Effector memory CD8-positive, alpha-beta T cell (primary cell): ENCODE data around the gene EDNRA.

Experiments used
- ATAC-seq: fragments of 150-1000 bp; cut with Tn5 transposase; replicated peaks from 2 replicates; pipeline ENCODE4 v1.10.0; 2021; ENCODE audit warnings: mild to moderate bottlenecking, moderate library complexity
- DNase-seq, 3 experiments: peaks; one replicate each; pipeline ENCODE4 v3.0.0; 2021
- H3K27ac Mint-ChIP-seq, 2 donors: one replicate each; pipeline ENCODE4 v1.8.0; 2022; ENCODE audit warnings: mild to moderate bottlenecking in 2 of 2, mixed read lengths in 2 of 2, moderate library complexity in 2 of 2
- H3K27me3 Mint-ChIP-seq, 2 donors: one replicate each; pipeline ENCODE4 v1.8.0; 2022; ENCODE audit warnings: mixed read lengths in 2 of 2
- H3K36me3 Mint-ChIP-seq: one replicate; pipeline ENCODE4 v1.8.0; 2022; ENCODE audit warnings: mild to moderate bottlenecking, moderate library complexity, mixed read lengths; ENCODE audit not compliant: insufficient read depth
- H3K4me1 Mint-ChIP-seq, 2 donors: one replicate each; pipeline ENCODE4 v1.8.0; 2022; ENCODE audit warnings: low read depth in 2 of 2, mixed read lengths in 2 of 2
- H3K4me3 Mint-ChIP-seq, 2 donors: one replicate each; pipeline ENCODE4 v1.8.0; 2022; ENCODE audit warnings: mild to moderate bottlenecking in 2 of 2, mixed read lengths in 2 of 2, moderate library complexity in 2 of 2
- H3K9me3 Mint-ChIP-seq, 2 donors: one replicate each; pipeline ENCODE4 v1.8.0; 2022; ENCODE audit warnings: mixed read lengths in 2 of 2

Gene EDNRA

GRCh38 chr4:147482281-147482680, 1.4 kb downstream of the EDNRA start:
- no peak for DNase-seq
- no peaks in the 10 kb centered on the region for H3K4me1 Mint-ChIP-seq
- no peak overlapping the region for H3K4me3 Mint-ChIP-seq
- ATAC-seq, result no peak
- H3K36me3 Mint-ChIP-seq, result no peaks in the 10 kb centered on the region
- H3K27me3 Mint-ChIP-seq, result peaks cover 13 to 39% of the 10 kb centered on the region in 2 donors
- H3K27ac Mint-ChIP-seq, result no peak overlapping the region
- H3K9me3 Mint-ChIP-seq, result peaks cover 0 to 1% of the 10 kb centered on the region in 2 donors

DNA sequence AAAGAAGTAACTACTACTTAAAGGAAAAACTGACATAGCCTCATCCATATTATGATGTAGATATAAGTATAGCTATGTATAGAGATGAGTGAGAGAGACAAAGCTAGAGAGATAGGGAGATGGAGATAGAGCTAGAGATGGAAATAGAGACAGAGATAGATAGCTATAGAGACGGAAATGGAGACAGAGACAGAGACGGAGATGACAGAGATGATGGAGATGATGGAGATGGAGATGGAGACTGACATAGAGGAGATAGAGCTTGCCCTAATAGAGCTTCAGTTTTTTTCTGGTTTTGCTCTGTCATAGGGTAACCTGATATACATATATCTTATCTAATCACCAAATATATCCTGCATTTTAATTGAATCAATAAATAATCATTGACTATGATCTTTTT, 4.3 kb downstream of the EDNRA start:
- no peak for DNase-seq
- H3K36me3 Mint-ChIP-seq, result no peaks in the 10 kb centered on the region
- H3K4me1 Mint-ChIP-seq, result no peaks in the 10 kb centered on the region
- H3K27me3 Mint-ChIP-seq, result peaks cover 7 to 13% of the 10 kb centered on the region in 2 donors
- no peak for ATAC-seq
- H3K27ac Mint-ChIP-seq, result no peak overlapping the region
- H3K4me3 Mint-ChIP-seq, result no peak overlapping the region
- no peaks in the 10 kb centered on the region for H3K9me3 Mint-ChIP-seq

- Mint-ChIP-seq H3K36me3 (no peaks in the 10 kb centered on the region), H3K9me3 (no peaks in the 10 kb centered on the region), H3K27me3 (peaks cover 8 to 11% of the 10 kb centered on the region in 2 donors), H3K4me3 (no peak overlapping the region), H3K4me1 (no peaks in the 10 kb centered on the region), H3K27ac (no peak overlapping the region)
- DNase-seq (no peak), ATAC-seq (no peak)
Observed at GRCh38 chr4:147487616-147488015, 6.7 kb downstream of the EDNRA start.

GRCh38 chr4:147488556-147488955, 7.7 kb downstream of the EDNRA start:
- peaks cover 8 to 9% of the 10 kb centered on the region in 2 donors for H3K27me3 Mint-ChIP-seq
- H3K27ac Mint-ChIP-seq, result no peak overlapping the region
- H3K4me3 Mint-ChIP-seq, result no peak overlapping the region
- no peak for ATAC-seq
- no peaks in the 10 kb centered on the region for H3K36me3 Mint-ChIP-seq
- no peaks in the 10 kb centered on the region for H3K9me3 Mint-ChIP-seq
- H3K4me1 Mint-ChIP-seq, result no peaks in the 10 kb centered on the region
- no peak for DNase-seq

DNA sequence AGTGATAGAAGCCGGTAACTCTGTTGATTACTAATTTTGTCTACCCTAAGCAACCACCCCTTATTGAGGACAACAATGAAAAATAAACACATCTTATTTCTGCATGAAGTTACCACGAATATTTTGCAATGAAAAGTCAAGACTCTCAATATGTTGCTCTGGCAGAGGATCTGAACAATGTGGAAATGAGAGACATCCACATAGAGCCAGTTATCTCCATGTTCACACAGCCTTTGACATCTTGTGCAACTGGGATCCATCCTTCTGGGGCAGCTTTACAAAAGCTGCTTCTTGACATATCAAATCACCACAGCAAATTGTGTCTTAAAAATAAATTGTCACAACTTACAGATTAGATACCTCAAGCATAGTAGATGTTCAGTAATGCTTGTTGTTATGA, 10.2 kb downstream of the EDNRA start:
- Mint-ChIP-seq H3K9me3 (no peaks in the 10 kb centered on the region), H3K27ac (no peak overlapping the region), H3K27me3 (peaks cover 15 to 19% of the 10 kb centered on the region in 2 donors), H3K36me3 (no peaks in the 10 kb centered on the region), H3K4me3 (no peak overlapping the region), H3K4me1 (no peaks in the 10 kb centered on the region)
- ATAC-seq (no peak), DNase-seq (no peak)

DNA sequence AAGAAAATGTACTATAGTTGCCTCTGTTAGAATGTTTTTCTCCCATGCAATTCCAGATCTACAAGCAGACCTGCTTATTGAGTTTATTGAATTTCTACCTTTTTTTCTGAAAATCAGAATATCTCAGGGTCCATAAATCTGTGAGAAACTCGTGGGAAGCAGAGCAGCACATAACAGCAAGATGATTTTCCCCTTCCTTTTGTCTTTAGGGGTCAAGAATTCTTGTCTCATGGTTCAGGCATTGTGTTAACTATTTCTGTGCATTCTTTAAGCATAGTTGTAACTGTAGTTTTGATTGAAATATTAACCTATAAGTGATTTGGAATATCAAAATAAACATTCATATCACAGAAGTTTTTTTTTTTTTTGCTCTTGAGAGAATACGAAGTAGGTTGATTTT, 11.4 kb downstream of the EDNRA start:
- Mint-ChIP-seq H3K4me3 (no peak overlapping the region), H3K4me1 (no peaks in the 10 kb centered on the region)

DNA sequence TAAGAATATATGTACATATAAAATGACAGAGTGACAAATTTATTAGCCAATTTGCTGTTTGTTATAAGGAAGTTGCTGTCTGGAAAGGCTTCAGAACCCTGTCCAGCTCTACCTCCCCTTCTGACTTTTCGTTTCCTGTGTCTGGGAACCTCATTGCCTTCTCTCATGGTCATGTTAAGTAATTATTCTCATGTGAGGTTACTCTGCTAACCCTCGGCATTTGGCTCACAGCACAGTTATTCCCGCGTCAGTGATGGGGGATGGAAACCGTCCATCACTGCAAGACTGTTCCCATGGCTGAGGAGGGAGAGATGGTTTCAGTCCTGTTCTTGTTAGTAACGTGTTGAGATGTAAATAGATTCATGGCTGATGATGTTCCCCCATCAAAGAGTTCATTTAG, 11.9 kb downstream of the EDNRA start:
- Mint-ChIP-seq H3K4me3 (no peak overlapping the region), H3K36me3 (no peaks in the 10 kb centered on the region), H3K9me3 (no peaks in the 10 kb centered on the region), H3K27ac (no peak overlapping the region), H3K4me1 (no peaks in the 10 kb centered on the region), H3K27me3 (peaks cover 15 to 19% of the 10 kb centered on the region in 2 donors)
- ATAC-seq, result no peak
- DNase-seq, result no peak

More for the DNA sequence above, 11.4 kb downstream of the EDNRA start:
- ATAC-seq, result no peak
- H3K27me3 Mint-ChIP-seq, result peaks cover 15 to 19% of the 10 kb centered on the region in 2 donors
- H3K27ac Mint-ChIP-seq, result no peak overlapping the region
- H3K36me3 Mint-ChIP-seq, result no peaks in the 10 kb centered on the region
- no peaks in the 10 kb centered on the region for H3K9me3 Mint-ChIP-seq
- DNase-seq, result no peak

DNA sequence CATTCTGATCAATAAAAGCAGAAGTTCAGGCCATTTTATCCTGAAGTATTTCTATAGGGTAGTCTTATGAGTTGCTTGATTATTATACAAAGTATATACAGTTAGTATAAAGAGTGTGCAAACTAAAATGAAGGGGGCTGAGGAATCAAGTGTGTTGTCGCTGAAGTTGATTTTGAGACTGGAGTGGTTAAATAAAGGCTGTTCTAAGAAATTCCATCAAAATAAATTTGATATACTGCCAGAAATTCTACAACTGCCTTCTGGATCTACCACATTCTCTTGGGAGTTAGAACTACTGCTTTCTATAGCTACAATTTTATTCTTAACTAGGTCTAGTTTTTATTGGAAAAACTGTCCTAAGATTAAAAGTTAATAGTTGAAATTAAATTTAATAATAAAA, 12.4 kb downstream of the EDNRA start:
- Mint-ChIP-seq H3K27me3 (peaks cover 15 to 19% of the 10 kb centered on the region in 2 donors), H3K4me3 (no peak overlapping the region), H3K9me3 (no peaks in the 10 kb centered on the region), H3K27ac (no peak overlapping the region), H3K4me1 (no peaks in the 10 kb centered on the region), H3K36me3 (no peaks in the 10 kb centered on the region)
- ATAC-seq (no peak), DNase-seq (no peak)

DNA sequence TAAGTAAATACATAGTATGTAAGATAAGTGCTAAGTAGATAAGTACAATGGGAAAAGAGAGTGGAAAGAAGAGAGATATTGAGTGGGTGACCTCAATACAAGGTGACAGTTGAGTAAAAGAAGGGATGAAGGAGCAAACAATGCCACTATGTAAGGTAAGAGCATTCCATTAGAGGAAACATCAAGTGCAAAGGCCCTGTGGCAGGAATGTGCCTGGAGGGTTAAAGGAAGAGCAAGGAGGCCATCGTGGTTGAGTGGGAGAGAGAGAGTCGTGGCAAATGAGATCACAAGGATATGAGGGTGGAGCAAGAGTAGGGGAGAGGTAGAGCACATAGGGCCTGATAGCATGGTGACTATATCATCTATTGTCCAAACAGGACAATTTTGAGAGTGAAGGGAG, 13.4 kb downstream of the EDNRA start:
- Mint-ChIP-seq H3K36me3 (no peaks in the 10 kb centered on the region), H3K9me3 (no peaks in the 10 kb centered on the region), H3K27me3 (peaks cover 15 to 19% of the 10 kb centered on the region in 2 donors), H3K4me3 (no peak overlapping the region), H3K4me1 (no peaks in the 10 kb centered on the region), H3K27ac (no peak overlapping the region)
- no peak for ATAC-seq
- no peak for DNase-seq

- Mint-ChIP-seq H3K9me3 (no peaks in the 10 kb centered on the region), H3K36me3 (no peaks in the 10 kb centered on the region), H3K4me1 (no peaks in the 10 kb centered on the region)
Observed at GRCh38 chr4:147496500-147496899, 15.6 kb downstream of the EDNRA start.

DNA sequence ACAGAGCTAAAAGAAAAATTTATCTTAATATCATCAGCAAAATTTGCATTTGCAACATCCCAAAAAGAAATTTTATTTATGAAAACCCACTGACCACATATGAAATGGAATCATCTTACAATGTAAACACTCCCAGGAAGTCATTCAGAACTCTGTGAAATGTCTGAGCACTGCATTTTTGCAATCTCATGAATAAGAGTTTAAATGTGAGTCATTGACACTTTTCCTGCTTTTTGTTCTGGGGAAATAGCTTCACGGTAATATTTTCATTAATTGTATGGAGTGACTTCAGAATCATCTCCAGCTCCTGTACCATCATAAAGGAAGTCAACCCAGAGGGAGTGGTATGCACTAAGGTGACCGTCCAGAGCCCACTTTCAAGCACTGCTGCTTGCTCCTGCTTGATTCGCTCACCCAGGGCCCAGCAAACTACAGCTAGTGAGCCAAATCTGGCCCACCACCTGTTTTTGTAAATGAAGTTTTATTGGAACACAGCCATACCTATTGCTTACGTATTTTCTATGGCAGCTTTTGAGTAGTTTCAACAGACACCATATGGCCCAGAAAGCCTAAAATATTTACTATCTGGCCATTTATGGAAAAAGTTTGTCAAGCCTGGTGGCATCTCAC, 17.2 kb downstream of the EDNRA start:
- Mint-ChIP-seq H3K9me3 (no peaks in the 10 kb centered on the region), H3K4me1 (no peaks in the 10 kb centered on the region), H3K36me3 (no peaks in the 10 kb centered on the region), H3K4me3 (no peak overlapping the region), H3K27ac (no peak overlapping the region), H3K27me3 (peaks cover 19% of the 10 kb centered on the region in 2 donors)
- DNase-seq (no peak), ATAC-seq (no peak)

More at GRCh38 chr4:147496500-147496899, 15.6 kb downstream of the EDNRA start:
- ATAC-seq (no peak), DNase-seq (no peak)
- Mint-ChIP-seq H3K27ac (no peak overlapping the region), H3K27me3 (peaks cover 24 to 27% of the 10 kb centered on the region in 2 donors), H3K4me3 (no peak overlapping the region)

GRCh38 chr4:147508346-147508745, 27.4 kb downstream of the EDNRA start:
- H3K27me3 Mint-ChIP-seq, result peaks cover 30 to 45% of the 10 kb centered on the region in 2 donors
- peaks cover 3% of the 10 kb centered on the region for H3K36me3 Mint-ChIP-seq
- no peaks in the 10 kb centered on the region for H3K4me1 Mint-ChIP-seq
- ATAC-seq (no peak), DNase-seq (no peak)
- no peak overlapping the region for H3K27ac Mint-ChIP-seq
- no peak overlapping the region for H3K4me3 Mint-ChIP-seq
- no peaks in the 10 kb centered on the region for H3K9me3 Mint-ChIP-seq

DNA sequence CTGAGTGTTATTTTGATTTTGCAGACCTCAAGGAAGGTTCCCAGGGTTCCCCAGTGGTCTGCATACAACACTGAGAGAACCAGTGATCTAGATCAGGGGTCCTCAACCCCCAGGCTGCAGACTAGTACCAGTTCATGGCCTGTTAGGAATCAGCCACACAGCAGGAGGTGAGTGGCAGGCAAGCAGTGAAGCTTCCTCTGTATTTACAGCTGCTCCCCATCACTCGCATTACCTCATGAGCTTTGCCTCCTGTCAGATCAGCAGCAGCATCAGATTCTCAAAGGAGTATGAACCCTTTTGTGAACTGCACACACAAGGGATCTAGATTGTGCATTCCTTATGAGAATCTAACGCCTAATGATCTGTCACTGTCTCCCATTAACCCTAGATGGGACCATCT, 28.5 kb downstream of the EDNRA start:
- no peak for ATAC-seq
- Mint-ChIP-seq H3K4me1 (no peaks in the 10 kb centered on the region), H3K36me3 (peaks cover 3% of the 10 kb centered on the region), H3K27me3 (peaks cover 25 to 54% of the 10 kb centered on the region in 2 donors), H3K27ac (no peak overlapping the region), H3K4me3 (no peak overlapping the region), H3K9me3 (no peaks in the 10 kb centered on the region)
- DNase-seq, result no peak

GRCh38 chr4:147510962-147511668, 30.2 kb downstream of the EDNRA start:
- DNase-seq (no peak), ATAC-seq (no peak)
- Mint-ChIP-seq H3K9me3 (no peaks in the 10 kb centered on the region), H3K36me3 (peaks cover 3% of the 10 kb centered on the region), H3K4me3 (no peak overlapping the region), H3K4me1 (no peaks in the 10 kb centered on the region), H3K27ac (no peak overlapping the region), H3K27me3 (peaks cover 20 to 49% of the 10 kb centered on the region in 2 donors)
